RWPE2 (cell line): ENCODE measurements around the gene AMER2.

Source experiments
- ATAC-seq: fragments of 200-7000 bp; cut with Tn5 transposase; 3 replicates; pipeline ENCODE4 v1.9.1; 2021; ENCODE audit warnings: low read depth
- DNase-seq: peaks from one replicate; pipeline ENCODE4 v3.0.0-alpha.2; 2020; ENCODE audit warnings: low spot score
- H3K27ac ChIP-seq: fragments of 450-650 bp; 2 replicates; pipeline ENCODE4 v1.5.1; 2017; ENCODE audit warnings: mild to moderate bottlenecking; ENCODE audit not compliant: poor library complexity, severe bottlenecking
- H3K27me3 ChIP-seq: fragments of 250-450 bp; sonication (Bioruptor Pico); 2 replicates; pipeline ENCODE4 v1.5.1; 2021; ENCODE audit warnings: mild to moderate bottlenecking, moderate library complexity; ENCODE audit not compliant: insufficient read depth, poor library complexity, severe bottlenecking
- H3K36me3 ChIP-seq: fragments of 250-450 bp; sonication (Bioruptor Pico); 2 replicates; pipeline ENCODE4 v1.5.1; 2020; ENCODE audit warnings: low read depth, mild to moderate bottlenecking, moderate library complexity
- H3K4me1 ChIP-seq: fragments of 250-450 bp; sonication (Bioruptor Pico); 2 replicates; pipeline ENCODE4 v1.5.1; 2021; ENCODE audit warnings: mild to moderate bottlenecking, moderate library complexity; ENCODE audit not compliant: insufficient read depth, poor library complexity, severe bottlenecking
- H3K4me3 ChIP-seq: fragments of 250-450 bp; sonication (Bioruptor Pico); 2 replicates; pipeline ENCODE4 v1.5.1; 2021; ENCODE audit warnings: mild to moderate bottlenecking, moderate library complexity; ENCODE audit not compliant: severe bottlenecking
- H3K9me3 ChIP-seq: fragments of 250-450 bp; sonication (Bioruptor Pico); 2 replicates; pipeline ENCODE4 v1.5.1; 2021; ENCODE audit warnings: mild to moderate bottlenecking, moderate library complexity; ENCODE audit not compliant: severe bottlenecking
- CTCF ChIP-seq: fragments of 450-650 bp; IDR thresholded peaks from one replicate; pipeline ENCODE4 v1.5.1; 2017; ENCODE audit warnings: mild to moderate bottlenecking, moderate library complexity; ENCODE audit not compliant: poor library complexity, severe bottlenecking

AMER2 gene

GRCh38 chr13:25175431-25175830 is 3.3 kb upstream of the AMER2 start:
- H3K27me3 ChIP-seq = peaks cover 49% of the 10 kb centered on the region

GRCh38 chr13:25175026-25175425 is 2.9 kb upstream of the AMER2 start:
- ATAC-seq = no peak
- Histone ChIP-seq H3K9me3 (no peaks in the 10 kb centered on the region), H3K4me3 (no peak overlapping the region), H3K27me3 (peaks cover 53% of the 10 kb centered on the region), H3K4me1 (no peaks in the 10 kb centered on the region), H3K27ac (no peak overlapping the region), H3K36me3 (no peaks in the 10 kb centered on the region)
- no peak for DNase-seq
- no peak for TF ChIP-seq CTCF

More at GRCh38 chr13:25175431-25175830, 3.3 kb upstream of the AMER2 start:
- DNase-seq (no peak), ATAC-seq (no peak)
- no peak overlapping the region for H3K4me3 ChIP-seq
- no peak for TF ChIP-seq CTCF
- no peaks in the 10 kb centered on the region for H3K36me3 ChIP-seq
- no peak overlapping the region for H3K27ac ChIP-seq
- no peaks in the 10 kb centered on the region for H3K4me1 ChIP-seq
- H3K9me3 ChIP-seq = no peaks in the 10 kb centered on the region

GRCh38 chr13:25174304-25174703 is 2.2 kb upstream of the AMER2 start:
- Histone ChIP-seq H3K9me3 (no peaks in the 10 kb centered on the region), H3K4me1 (no peaks in the 10 kb centered on the region), H3K27ac (no peak overlapping the region), H3K36me3 (no peaks in the 10 kb centered on the region), H3K4me3 (no peak overlapping the region), H3K27me3 (peaks cover 61% of the 10 kb centered on the region)
- ATAC-seq (no peak), DNase-seq (no peak)
- TF ChIP-seq CTCF = no peak

- peaks cover 78% of the 10 kb centered on the region for H3K27me3 ChIP-seq
- H3K4me1 ChIP-seq = no peaks in the 10 kb centered on the region
- H3K27ac ChIP-seq = no peak overlapping the region
- TF ChIP-seq CTCF = no peak
- H3K4me3 ChIP-seq = no peak overlapping the region
- H3K9me3 ChIP-seq = no peaks in the 10 kb centered on the region
- ATAC-seq (no peak), DNase-seq (no peak)
- H3K36me3 ChIP-seq = no peaks in the 10 kb centered on the region
Observed at GRCh38 chr13:25172303-25172630, 179 bp upstream of the AMER2 start.

- DNase-seq (no peak), ATAC-seq (no peak)
- Histone ChIP-seq H3K36me3 (no peaks in the 10 kb centered on the region), H3K27ac (no peak overlapping the region), H3K4me3 (no peak overlapping the region), H3K4me1 (no peaks in the 10 kb centered on the region), H3K9me3 (no peaks in the 10 kb centered on the region), H3K27me3 (peaks cover 89% of the 10 kb centered on the region)
- no peak for TF ChIP-seq CTCF
Observed at GRCh38 chr13:25171170-25171516, 945 bp downstream of the AMER2 start.
